ENCODE data around the gene GSPT2.

GRCh38 chrX:51742586-51742985 lies 656 bp upstream of the GSPT2 start:
- TF ChIP-seq, protein P1, sequence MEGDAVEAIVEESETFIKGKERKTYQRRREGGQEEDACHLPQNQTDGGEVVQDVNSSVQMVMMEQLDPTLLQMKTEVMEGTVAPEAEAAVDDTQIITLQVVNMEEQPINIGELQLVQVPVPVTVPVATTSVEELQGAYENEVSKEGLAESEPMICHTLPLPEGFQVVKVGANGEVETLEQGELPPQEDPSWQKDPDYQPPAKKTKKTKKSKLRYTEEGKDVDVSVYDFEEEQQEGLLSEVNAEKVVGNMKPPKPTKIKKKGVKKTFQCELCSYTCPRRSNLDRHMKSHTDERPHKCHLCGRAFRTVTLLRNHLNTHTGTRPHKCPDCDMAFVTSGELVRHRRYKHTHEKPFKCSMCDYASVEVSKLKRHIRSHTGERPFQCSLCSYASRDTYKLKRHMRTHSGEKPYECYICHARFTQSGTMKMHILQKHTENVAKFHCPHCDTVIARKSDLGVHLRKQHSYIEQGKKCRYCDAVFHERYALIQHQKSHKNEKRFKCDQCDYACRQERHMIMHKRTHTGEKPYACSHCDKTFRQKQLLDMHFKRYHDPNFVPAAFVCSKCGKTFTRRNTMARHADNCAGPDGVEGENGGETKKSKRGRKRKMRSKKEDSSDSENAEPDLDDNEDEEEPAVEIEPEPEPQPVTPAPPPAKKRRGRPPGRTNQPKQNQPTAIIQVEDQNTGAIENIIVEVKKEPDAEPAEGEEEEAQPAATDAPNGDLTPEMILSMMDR (IDR thresholded peaks at IDR 0.05), result no peak
- no peak for TF ChIP-seq POLR2A (IDR thresholded peaks at IDR 0.05)

Measured in suprapubic skin (tissue), 3 donors.